ENCODE measurements around the gene MRPL39. TPM values are rescaled to one million over a fixed set of nuclear protein-coding genes. Genes with fewer than 3 reads are reported as not detected.

Gene MRPL39
- total and polyA plus RNA-seq, 9 of the 15 experiments (the other 6 are each of a cell fraction or from before 2014, with no cell fraction given) = 65.4 to 247 (median 105) TPM

DNA sequence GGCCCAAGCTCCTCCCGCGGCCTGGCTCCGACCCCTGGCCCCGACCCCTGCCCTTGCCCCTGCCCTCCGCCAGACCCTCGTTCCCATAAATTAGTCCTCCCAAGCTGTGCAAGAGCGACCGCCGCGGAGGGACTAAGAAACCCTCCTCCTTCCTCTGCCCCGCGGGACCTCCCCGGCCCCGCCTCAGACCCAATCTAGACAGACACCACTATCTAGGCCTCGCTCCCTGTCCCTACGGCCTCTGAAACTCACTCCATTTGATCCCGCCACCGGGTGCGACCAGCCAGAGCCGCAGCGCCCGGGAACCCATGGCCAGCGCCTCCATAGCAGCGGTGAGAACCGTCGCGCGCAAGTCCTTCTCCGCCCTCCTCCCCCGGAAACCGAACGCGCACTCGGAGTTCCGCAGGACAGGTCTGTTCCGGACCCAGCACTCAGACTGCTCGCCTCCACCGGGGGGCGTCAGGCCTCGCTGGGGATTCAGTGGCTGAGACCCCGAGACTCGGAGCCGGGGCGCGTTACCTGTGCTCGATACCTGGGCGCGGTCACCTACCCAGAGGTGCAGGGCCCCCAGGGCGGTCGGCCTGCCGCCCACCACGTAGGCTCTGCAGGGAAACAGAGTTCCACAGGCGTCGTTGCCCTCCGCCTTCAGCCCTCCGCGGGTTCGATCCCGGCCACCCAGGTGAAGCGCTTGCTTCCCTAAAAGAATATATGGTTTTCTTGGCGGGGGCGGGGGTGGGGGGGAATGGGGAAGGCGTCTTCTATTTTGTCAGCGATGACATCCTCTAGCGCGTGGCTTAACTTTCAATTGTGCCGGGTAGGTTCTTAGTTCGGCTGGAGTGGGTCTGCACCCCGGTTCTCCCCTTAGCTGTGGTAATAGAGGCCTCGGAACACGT lies at the start of gene MRPL39 (continued):
- TF ChIP-seq ETS2 (tag; IDR thresholded peaks at IDR 0.05; ENCODE audit: borderline replicate concordance, poor library complexity, severe bottlenecking) = no peak
- TF ChIP-seq ARID3A (IDR thresholded peaks at IDR 0.05; ENCODE audit: borderline replicate concordance, low read depth, low read length) = no peak
- no peak for TF ChIP-seq IRF2 (CRISPR knock-in tag; IDR thresholded peaks at IDR 0.05)
- TF ChIP-seq ZNF717 (CRISPR knock-in tag; IDR thresholded peaks at IDR 0.05) = no peak
- peak; percentile 41 to 61; a peak in 2 of 4 replicates for TF ChIP-seq TEAD1 (CRISPR knock-in tag; IDR thresholded peaks at IDR 0.05)
- no peak for TF ChIP-seq XRCC4 (IDR thresholded peaks at IDR 0.05; ENCODE audit: extremely low read depth, insufficient read depth, insufficient read length)
- TF ChIP-seq NR2F6 (CRISPR knock-in tag; IDR thresholded peaks at IDR 0.05) = no peak
- no peak for TF ChIP-seq KAT8 (IDR thresholded peaks at IDR 0.05; ENCODE audit: low read depth)
- TF ChIP-seq SMARCA4 (IDR thresholded peaks at IDR 0.05) = no peak
- no peak for TF ChIP-seq EZH2 (IDR thresholded peaks at IDR 0.05; ENCODE audit: borderline replicate concordance, low read depth, low read length)
- TF ChIP-seq TARDBP (IDR thresholded peaks at IDR 0.05) = peak; percentile 74; the same call in 1 of the 2 replicates
- peak; percentile 57 for TF ChIP-seq PRPF4 (IDR thresholded peaks at IDR 0.05; ENCODE audit: insufficient read depth, low read depth, low read length, poor library complexity, severe bottlenecking)
- TF ChIP-seq MGA (IDR thresholded peaks at IDR 0.05) = peak; percentile 47
